IMR-90 (cell line): ENCODE results near the gene TEAD4. TPM values are rescaled to one million over a fixed set of nuclear protein-coding genes. Genes with fewer than 3 reads are reported as not detected.

Experiments used
- ATAC-seq: fragments of 200-7000 bp; cut with Tn5 transposase; 2 replicates; pipeline ENCODE4 v1.9.1; 2020; ENCODE audit warnings: low read depth, mild to moderate bottlenecking, moderate library complexity
- BruUV-seq: library from RNA; stranded (reverse); fragments of 400-500 nt; replicated peaks from 2 replicates; lab custom pipeline; 2021; lab: Mats Ljungman, UMichigan
- CTCF ChIA-PET: fragments of 300-600 bp; formaldehyde crosslinking; extraction: SDS; loops from one replicate; lab custom pipeline; 2021; ENCODE audit warnings: antibody characterized with exemption; lab: Yijun Ruan, JAX
- POLR2A ChIA-PET: fragments of 300-600 bp; sonication (Branson Sonifier 250); formaldehyde crosslinking; loops from one replicate; lab custom pipeline; 2022; ENCODE audit warnings: antibody characterized with exemption; ENCODE audit not compliant: unreplicated experiment; lab: Charles Lee
- DNase-seq: peaks from one replicate; pipeline ENCODE4 v3.0.0; 2013
- H2AFZ ChIP-seq: replicated peaks from 2 replicates; pipeline ENCODE3; 2013; ENCODE audit warnings: low read length, mild to moderate bottlenecking; ENCODE audit not compliant: poor library complexity
- H2AK5ac ChIP-seq: 2 replicates; pipeline ENCODE4 v1.6.1; 2013; ENCODE audit warnings: low read depth, low read length, inconsistent platforms
- H2AK9ac ChIP-seq: replicated peaks from 2 replicates; pipeline ENCODE3; 2013; ENCODE audit warnings: mild to moderate bottlenecking, low read depth, low read length, moderate library complexity; ENCODE audit not compliant: poor library complexity
- H2BK120ac ChIP-seq: 2 replicates; pipeline ENCODE4 v1.6.1; 2013; ENCODE audit warnings: low read depth, low read length, inconsistent platforms
- H2BK15ac ChIP-seq: 3 replicates; pipeline ENCODE4 v1.6.1; 2013; ENCODE audit warnings: low read depth, low read length, inconsistent platforms
- H2BK20ac ChIP-seq: 2 replicates; pipeline ENCODE4 v1.6.1; 2013; ENCODE audit warnings: low read depth, mild to moderate bottlenecking, inconsistent platforms, low read length, moderate library complexity
- H2BK5ac ChIP-seq: 2 replicates; pipeline ENCODE4 v1.6.1; 2013; ENCODE audit warnings: mild to moderate bottlenecking, low read depth, low read length, inconsistent platforms; ENCODE audit not compliant: poor library complexity, severe bottlenecking
- H3K14ac ChIP-seq: replicated peaks from 2 replicates; pipeline ENCODE4 v1.6.1; 2013; ENCODE audit warnings: low read depth, low read length, inconsistent platforms
- H3K18ac ChIP-seq: 2 replicates; pipeline ENCODE4 v1.6.1; 2013; ENCODE audit warnings: low read depth, low read length, control low read depth
- H3K23ac ChIP-seq: 2 replicates; pipeline ENCODE4 v1.6.1; 2013; ENCODE audit warnings: low read depth, low read length, inconsistent platforms
- H3K27ac ChIP-seq: 2 replicates; pipeline ENCODE4 v1.5.1; 2013; ENCODE audit warnings: mild to moderate bottlenecking, control low read depth, low read length; ENCODE audit not compliant: insufficient read depth
- H3K27me3 ChIP-seq: 2 replicates; pipeline ENCODE4 v1.6.1; 2013; ENCODE audit warnings: low read length; ENCODE audit not compliant: control insufficient read depth, insufficient read depth
- H3K36me3 ChIP-seq: 2 replicates; pipeline ENCODE4 v1.6.1; 2013; ENCODE audit warnings: low read length, mixed read lengths; ENCODE audit not compliant: control insufficient read depth, insufficient read depth
- H3K4ac ChIP-seq: 2 replicates; pipeline ENCODE4 v1.6.1; 2013; ENCODE audit warnings: low read depth, low read length, inconsistent platforms
- H3K4me1 ChIP-seq: 2 replicates; pipeline ENCODE4 v1.6.1; 2013; ENCODE audit warnings: low read length, mixed read lengths; ENCODE audit not compliant: control insufficient read depth, insufficient read depth
- H3K4me2 ChIP-seq: 2 replicates; pipeline ENCODE4 v1.6.1; 2013; ENCODE audit warnings: low read depth, mild to moderate bottlenecking, control low read depth, low read length, moderate library complexity
- H3K4me3 ChIP-seq: 2 replicates; pipeline ENCODE4 v1.5.1; 2013; ENCODE audit warnings: low read depth, mild to moderate bottlenecking, control low read depth, low read length, moderate library complexity; ENCODE audit not compliant: insufficient read depth
- H3K56ac ChIP-seq: 2 replicates; pipeline ENCODE4 v1.6.1; 2013; ENCODE audit warnings: low read length, inconsistent platforms; ENCODE audit not compliant: insufficient read depth; ENCODE audit errors: extremely low read depth
- H3K79me1 ChIP-seq, 2 experiments: 2 replicates each; pipeline ENCODE4 v1.6.1; 2013; ENCODE audit warnings: low read length in 2 of 2, inconsistent platforms in 1 of 2, low read depth in 1 of 2
- H3K9ac ChIP-seq: 2 replicates; pipeline ENCODE4 v1.6.1; 2013; ENCODE audit warnings: low read depth, low read length, control low read depth
- H3K9me1 ChIP-seq: 2 replicates; pipeline ENCODE4 v1.6.1; 2013; ENCODE audit warnings: low read length, inconsistent platforms; ENCODE audit not compliant: insufficient read depth
- H3K9me3 ChIP-seq: 2 replicates; pipeline ENCODE4 v1.6.1; 2013; ENCODE audit warnings: low read length; ENCODE audit not compliant: control insufficient read depth, insufficient read depth
- H4K20me1 ChIP-seq: 2 replicates; pipeline ENCODE4 v1.6.1; 2013; ENCODE audit warnings: low read length, inconsistent platforms; ENCODE audit not compliant: insufficient read depth
- H4K5ac ChIP-seq: 2 replicates; pipeline ENCODE4 v1.6.1; 2013; ENCODE audit warnings: mild to moderate bottlenecking, low read depth, low read length, control low read depth
- H4K8ac ChIP-seq, 2 experiments: 2 replicates each; pipeline ENCODE4 v1.6.1; 2013; ENCODE audit warnings: low read depth in 2 of 2, low read length in 2 of 2, control low read depth in 1 of 2, inconsistent platforms in 1 of 2
- H4K91ac ChIP-seq: 2 replicates; pipeline ENCODE4 v1.6.1; 2013; ENCODE audit warnings: low read depth, low read length, inconsistent platforms; ENCODE audit not compliant: insufficient read depth
- BHLHE40 ChIP-seq: fragments of 150-350 bp; IDR thresholded peaks from 2 replicates; pipeline ENCODE4 v1.6.1; 2016; ENCODE audit warnings: mild to moderate bottlenecking, low read depth, low read length
- CEBPB ChIP-seq: IDR thresholded peaks from 2 replicates; pipeline ENCODE4 v1.6.1; 2012; ENCODE audit warnings: low read depth, low read length, improper control_type of control experiment
- CHD1 ChIP-seq: IDR thresholded peaks from 2 replicates; pipeline ENCODE4 v1.6.1; 2012; ENCODE audit warnings: low read depth, low read length, improper control_type of control experiment
- ELK1 ChIP-seq: fragments of 150-350 bp; IDR thresholded peaks from 2 replicates; pipeline ENCODE4 v1.6.1; 2016; ENCODE audit warnings: low read depth, mild to moderate bottlenecking, low read length, moderate library complexity, borderline replicate concordance
- FOS ChIP-seq: fragments of 150-350 bp; IDR thresholded peaks from 2 replicates; pipeline ENCODE4 v1.6.1; 2016; ENCODE audit warnings: low read depth, low read length
- MAFK ChIP-seq: IDR thresholded peaks from 2 replicates; pipeline ENCODE4 v1.6.1; 2012; ENCODE audit warnings: low read depth, low read length, improper control_type of control experiment
- MAZ ChIP-seq: IDR thresholded peaks from 2 replicates; pipeline ENCODE4 v1.6.1; 2012; ENCODE audit warnings: low read depth, mild to moderate bottlenecking, low read length, improper control_type of control experiment, moderate library complexity, borderline replicate concordance
- MXI1 ChIP-seq: IDR thresholded peaks from 2 replicates; pipeline ENCODE4 v1.6.1; 2012; ENCODE audit warnings: low read depth, mild to moderate bottlenecking, low read length, moderate library complexity, borderline replicate concordance
- NFE2L2 ChIP-seq: fragments of 150-350 bp; IDR thresholded peaks from 2 replicates; pipeline ENCODE4 v1.6.1; 2016; ENCODE audit warnings: low read depth, mild to moderate bottlenecking, low read length
- POLR2A ChIP-seq: IDR thresholded peaks from 2 replicates; pipeline ENCODE4 v1.6.1; 2012; ENCODE audit warnings: mild to moderate bottlenecking, low read depth, low read length
- RAD21 ChIP-seq: IDR thresholded peaks from 2 replicates; pipeline ENCODE4 v1.6.1; 2012; ENCODE audit warnings: low read length, improper control_type of control experiment
- RCOR1 ChIP-seq: IDR thresholded peaks from 2 replicates; pipeline ENCODE4 v1.6.1; 2012; ENCODE audit warnings: mild to moderate bottlenecking, low read length, improper control_type of control experiment; ENCODE audit not compliant: insufficient replicate concordance
- RFX5 ChIP-seq: IDR thresholded peaks from 2 replicates; pipeline ENCODE4 v1.8.0; 2012; ENCODE audit warnings: low read depth, mild to moderate bottlenecking, low read length, moderate library complexity
- SMC3 ChIP-seq: fragments of 150-350 bp; IDR thresholded peaks from 2 replicates; pipeline ENCODE4 v1.6.1; 2016; ENCODE audit warnings: low read depth, mild to moderate bottlenecking, antibody characterized with exemption, low read length, moderate library complexity
- WGBS, 2 experiments: methylation state at CpG; one replicate each; pipeline versions ENCODE4 v1.1.5 to v1.1.7; 2013; ENCODE audit warnings: missing lambda C conversion rate in 2 of 2; ENCODE audit not compliant: insufficient read length in 1 of 2; ENCODE audit errors: extremely low coverage in 2 of 2; 5-methylcytosine and 5-hydroxymethylcytosine counted together
- dilution Hi-C: fragments of 300-500 bp; cut with HindIII; formaldehyde crosslinking; loops from one replicate; pipeline ENCODE4 v1.14.3; 2018; ENCODE audit warnings: low sequenced_read_pairs; ENCODE audit not compliant: unreplicated experiment
- in situ Hi-C: fragments of 300-500 bp; cut with MboI; formaldehyde crosslinking; loops from 3 replicates; pipeline ENCODE4 v1.14.3; 2019; ENCODE audit warnings: low sequenced_read_pairs, inconsistent platforms, mixed read lengths
- intact Hi-C: fragments of 100-400 bp; cut with micrococcal nuclease; formaldehyde crosslinking; loops from 2 replicates; pipeline ENCODE4 v1.10.0; 2022
- polyA plus RNA-seq, 3 experiments: library from polyadenylated mRNA; depleted of rRNA; stranded (reverse); fragments of >200 nt; gene quantifications; 2 replicates each; pipeline ENCODE4 v1.2.3, GENCODE V29; 2012; ENCODE audit warnings: low replicate concordance in 1 of 3
- total RNA-seq: library from RNA; depleted of rRNA; stranded (reverse); fragments of >200 nt; gene quantifications from 2 replicates; pipeline ENCODE4 v1.2.3, GENCODE V29; 2012
- TF ChIP-seq, protein P1 (sequence below): fragments of 150-350 bp; IDR thresholded peaks from 2 replicates; pipeline ENCODE4 v1.6.1; 2017; ENCODE audit warnings: mild to moderate bottlenecking, antibody characterized with exemption, low read length, low read depth
- TF ChIP-seq, protein P2 (sequence below): conservative IDR thresholded peaks from 2 replicates; pipeline ENCODE4 v1.5.1; 2012; ENCODE audit warnings: mild to moderate bottlenecking, low read depth, low read length, improper control_type of control experiment

TEAD4 gene
- total and polyA plus RNA-seq, 2 of the 4 experiments (the other 2 are of a cell fraction), result 8.8 to 24.9 TPM

GRCh38 chr12:2930865-2931264, 28.3 kb upstream of the TEAD4 start:
- 89% methylated on average over 3 of the region's 8 CpGs; no CpG with 5 or more reads in 1 of the 2 experiments for WGBS, 2 experiments
- Histone ChIP-seq H3K9me1 (no peaks in the 10 kb centered on the region), H2BK120ac (no peak overlapping the region), H3K56ac (no peak overlapping the region), H3K4me2 (no peak overlapping the region), H3K4me3 (no peak overlapping the region), H3K18ac (no peak overlapping the region), H3K14ac (no peak overlapping the region), H3K27me3 (no peaks in the 10 kb centered on the region), H3K36me3 (peaks cover 38% of the 10 kb centered on the region), H4K5ac (no peak overlapping the region), H2BK15ac (no peak overlapping the region), H4K20me1 (no peaks in the 10 kb centered on the region; the same call in none of the 2 replicates), H4K91ac (no peak overlapping the region), H3K27ac (no peak overlapping the region), H3K9me3 (no peaks in the 10 kb centered on the region), H2BK5ac (no peak overlapping the region), H2AFZ (no peak overlapping the region), H3K4ac (no peak overlapping the region), H2AK9ac (no peak overlapping the region), H4K8ac (no peak overlapping the region), H3K9ac (no peak overlapping the region), H3K79me1 (peaks cover 0 to 16% of the 10 kb centered on the region in 2 experiments; a peak in 2 of 4 replicates), H2BK20ac (no peak overlapping the region), H3K23ac (no peak overlapping the region), H3K4me1 (no peaks in the 10 kb centered on the region; the same call in 1 of the 2 replicates), H2AK5ac (no peak overlapping the region)
- intact Hi-C loops, result no loop called here
- POLR2A ChIA-PET, result no interaction called here
- DNase-seq, result no peak
- TF ChIP-seq RAD21 (no peak), NFE2L2 (no peak), BHLHE40 (no peak), MAFK (no peak), POLR2A (no peak), FOS (no peak), MAZ (no peak), CHD1 (no peak), MXI1 (no peak), CEBPB (no peak), RCOR1 (no peak), ELK1 (no peak), RFX5 (no peak), SMC3 (no peak)
- TF ChIP-seq, protein P1, sequence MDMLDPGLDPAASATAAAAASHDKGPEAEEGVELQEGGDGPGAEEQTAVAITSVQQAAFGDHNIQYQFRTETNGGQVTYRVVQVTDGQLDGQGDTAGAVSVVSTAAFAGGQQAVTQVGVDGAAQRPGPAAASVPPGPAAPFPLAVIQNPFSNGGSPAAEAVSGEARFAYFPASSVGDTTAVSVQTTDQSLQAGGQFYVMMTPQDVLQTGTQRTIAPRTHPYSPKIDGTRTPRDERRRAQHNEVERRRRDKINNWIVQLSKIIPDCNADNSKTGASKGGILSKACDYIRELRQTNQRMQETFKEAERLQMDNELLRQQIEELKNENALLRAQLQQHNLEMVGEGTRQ, result no peak
- TF ChIP-seq, protein P2, sequence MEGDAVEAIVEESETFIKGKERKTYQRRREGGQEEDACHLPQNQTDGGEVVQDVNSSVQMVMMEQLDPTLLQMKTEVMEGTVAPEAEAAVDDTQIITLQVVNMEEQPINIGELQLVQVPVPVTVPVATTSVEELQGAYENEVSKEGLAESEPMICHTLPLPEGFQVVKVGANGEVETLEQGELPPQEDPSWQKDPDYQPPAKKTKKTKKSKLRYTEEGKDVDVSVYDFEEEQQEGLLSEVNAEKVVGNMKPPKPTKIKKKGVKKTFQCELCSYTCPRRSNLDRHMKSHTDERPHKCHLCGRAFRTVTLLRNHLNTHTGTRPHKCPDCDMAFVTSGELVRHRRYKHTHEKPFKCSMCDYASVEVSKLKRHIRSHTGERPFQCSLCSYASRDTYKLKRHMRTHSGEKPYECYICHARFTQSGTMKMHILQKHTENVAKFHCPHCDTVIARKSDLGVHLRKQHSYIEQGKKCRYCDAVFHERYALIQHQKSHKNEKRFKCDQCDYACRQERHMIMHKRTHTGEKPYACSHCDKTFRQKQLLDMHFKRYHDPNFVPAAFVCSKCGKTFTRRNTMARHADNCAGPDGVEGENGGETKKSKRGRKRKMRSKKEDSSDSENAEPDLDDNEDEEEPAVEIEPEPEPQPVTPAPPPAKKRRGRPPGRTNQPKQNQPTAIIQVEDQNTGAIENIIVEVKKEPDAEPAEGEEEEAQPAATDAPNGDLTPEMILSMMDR, result no peak
- dilution Hi-C loops, result no loop called here
- CTCF ChIA-PET, result no interaction called here
- ATAC-seq, result no peak
- in situ Hi-C loops, result no loop called here
- no TSS peak for BruUV-seq
